Breast epithelium (tissue), 4 donors: ENCODE data around the gene PHACTR1. TPM values are rescaled to one million over a fixed set of nuclear protein-coding genes. Genes with fewer than 3 reads are reported as not detected.

Experiments
- DNase-seq, 2 donors: peaks; one replicate each; pipeline ENCODE4 v3.0.0-alpha.2; 2019; ENCODE audit warnings: low spot score in 2 of 2
- H3K27ac ChIP-seq, 2 donors: fragments of 200-600 bp; sonication (generic) in 1 of 2; one replicate each; pipeline ENCODE4 v1.5.1; 2016 to 2019; ENCODE audit warnings: mild to moderate bottlenecking in 1 of 2
- H3K27me3 ChIP-seq, 2 donors: fragments of 200-600 bp; sonication (generic) in 1 of 2; one replicate each; pipeline versions ENCODE4 v1.5.1 to v1.6.0; 2017 to 2019; ENCODE audit warnings: control low read depth in 1 of 2, mild to moderate bottlenecking in 1 of 2
- H3K36me3 ChIP-seq: fragments of 200-600 bp; one replicate; pipeline ENCODE4 v1.5.1; 2019
- H3K4me1 ChIP-seq, 2 donors: fragments of 200-600 bp; sonication (generic); one replicate each; pipeline ENCODE4 v1.5.1; 2016 to 2019; ENCODE audit warnings: control low read depth in 1 of 2
- H3K4me3 ChIP-seq, 3 donors: fragments of 200-600 bp; sonication (generic); 1 replicate in 2 of 3; 2 replicates in 1 of 3; pipeline ENCODE4 v1.5.1; 2016 to 2019; ENCODE audit warnings: mild to moderate bottlenecking in 3 of 3, moderate library complexity in 2 of 3
- H3K9me3 ChIP-seq, 2 donors: fragments of 200-600 bp; sonication (generic) in 1 of 2; one replicate each; pipeline ENCODE4 v1.5.1; 2016 to 2019; ENCODE audit warnings: control low read depth in 1 of 2
- POLR2A ChIP-seq: fragments of 450-650 bp; IDR thresholded peaks from one replicate; pipeline ENCODE4 v1.6.1; 2016; ENCODE audit warnings: antibody characterized with exemption, mild to moderate bottlenecking, moderate library complexity
- POLR2AphosphoS5 ChIP-seq, 3 donors: sonication (generic); formaldehyde crosslinking; IDR thresholded peaks; one replicate each; pipeline ENCODE4 v1.6.1; 2017; ENCODE audit warnings: antibody characterized with exemption in 3 of 3
- intact Hi-C: fragments of 100-400 bp; cut with DNase I; formaldehyde crosslinking; loops from one replicate; pipeline ENCODE4 v1.15.1; 2023; ENCODE audit warnings: low total_unique reads
- total RNA-seq, 3 donors: library from RNA; depleted of rRNA; stranded (reverse); fragments of >200 nt; gene quantifications; one replicate each; pipeline ENCODE4 v1.1.0, GENCODE V29; 2016
- TF ChIP-seq, protein P1 (sequence below), 3 donors: fragments of 450-650 bp; IDR thresholded peaks; one replicate each; pipeline ENCODE4 v1.5.1; 2016 to 2017; ENCODE audit warnings: antibody characterized with exemption in 3 of 3, mild to moderate bottlenecking in 3 of 3, moderate library complexity in 3 of 3

The PHACTR1 gene
- total RNA-seq, 3 donors from 2014 or later = 4.1 to 5.6 (median 4.6) TPM

DNA sequence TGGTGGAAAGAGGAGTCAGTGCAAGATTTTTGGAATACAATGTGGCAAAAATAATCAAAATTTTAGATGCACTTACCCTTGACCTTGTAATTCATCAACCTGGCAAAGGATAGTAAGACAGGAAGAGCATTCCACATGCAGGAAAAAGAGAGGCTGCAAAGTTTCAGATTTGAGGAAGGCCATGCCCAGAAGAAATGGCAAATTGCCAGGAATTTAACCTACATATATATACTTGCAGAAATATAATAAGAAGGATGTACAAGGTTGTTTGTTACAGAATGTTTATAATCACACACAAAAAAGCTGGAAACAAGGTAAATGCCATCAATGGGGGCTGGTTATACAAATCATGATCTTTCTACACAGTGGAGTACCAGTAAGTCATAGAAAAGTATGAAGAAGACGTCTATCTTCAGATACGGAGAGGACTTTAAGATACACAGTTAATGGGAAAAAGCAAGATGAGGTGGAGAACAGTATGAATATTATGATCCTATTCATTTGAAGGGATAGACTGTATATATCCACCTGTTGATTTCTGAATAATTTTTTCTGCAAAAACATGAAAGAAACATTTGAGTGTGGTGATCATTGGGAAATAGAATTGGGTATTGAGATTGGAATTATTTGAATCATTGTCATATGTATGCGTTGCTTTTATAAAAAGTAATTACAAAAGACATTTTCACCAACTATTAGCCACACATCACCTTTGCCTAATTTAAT, 358.0 kb downstream of the PHACTR1 start:
- Histone ChIP-seq H3K9me3 (no peaks in the 10 kb centered on the region), H3K27ac (no peak overlapping the region), H3K4me3 (no peak overlapping the region), H3K36me3 (no peaks in the 10 kb centered on the region), H3K27me3 (no peaks in the 10 kb centered on the region), H3K4me1 (no peaks in the 10 kb centered on the region)
- intact Hi-C loops = no loop called here
- no peak for DNase-seq
- TF ChIP-seq POLR2AphosphoS5 (IDR thresholded peaks at IDR 0.05) (no peak), POLR2A (no peak)
- TF ChIP-seq, protein P1, sequence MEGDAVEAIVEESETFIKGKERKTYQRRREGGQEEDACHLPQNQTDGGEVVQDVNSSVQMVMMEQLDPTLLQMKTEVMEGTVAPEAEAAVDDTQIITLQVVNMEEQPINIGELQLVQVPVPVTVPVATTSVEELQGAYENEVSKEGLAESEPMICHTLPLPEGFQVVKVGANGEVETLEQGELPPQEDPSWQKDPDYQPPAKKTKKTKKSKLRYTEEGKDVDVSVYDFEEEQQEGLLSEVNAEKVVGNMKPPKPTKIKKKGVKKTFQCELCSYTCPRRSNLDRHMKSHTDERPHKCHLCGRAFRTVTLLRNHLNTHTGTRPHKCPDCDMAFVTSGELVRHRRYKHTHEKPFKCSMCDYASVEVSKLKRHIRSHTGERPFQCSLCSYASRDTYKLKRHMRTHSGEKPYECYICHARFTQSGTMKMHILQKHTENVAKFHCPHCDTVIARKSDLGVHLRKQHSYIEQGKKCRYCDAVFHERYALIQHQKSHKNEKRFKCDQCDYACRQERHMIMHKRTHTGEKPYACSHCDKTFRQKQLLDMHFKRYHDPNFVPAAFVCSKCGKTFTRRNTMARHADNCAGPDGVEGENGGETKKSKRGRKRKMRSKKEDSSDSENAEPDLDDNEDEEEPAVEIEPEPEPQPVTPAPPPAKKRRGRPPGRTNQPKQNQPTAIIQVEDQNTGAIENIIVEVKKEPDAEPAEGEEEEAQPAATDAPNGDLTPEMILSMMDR (IDR thresholded peaks at IDR 0.05) = no peak

DNA sequence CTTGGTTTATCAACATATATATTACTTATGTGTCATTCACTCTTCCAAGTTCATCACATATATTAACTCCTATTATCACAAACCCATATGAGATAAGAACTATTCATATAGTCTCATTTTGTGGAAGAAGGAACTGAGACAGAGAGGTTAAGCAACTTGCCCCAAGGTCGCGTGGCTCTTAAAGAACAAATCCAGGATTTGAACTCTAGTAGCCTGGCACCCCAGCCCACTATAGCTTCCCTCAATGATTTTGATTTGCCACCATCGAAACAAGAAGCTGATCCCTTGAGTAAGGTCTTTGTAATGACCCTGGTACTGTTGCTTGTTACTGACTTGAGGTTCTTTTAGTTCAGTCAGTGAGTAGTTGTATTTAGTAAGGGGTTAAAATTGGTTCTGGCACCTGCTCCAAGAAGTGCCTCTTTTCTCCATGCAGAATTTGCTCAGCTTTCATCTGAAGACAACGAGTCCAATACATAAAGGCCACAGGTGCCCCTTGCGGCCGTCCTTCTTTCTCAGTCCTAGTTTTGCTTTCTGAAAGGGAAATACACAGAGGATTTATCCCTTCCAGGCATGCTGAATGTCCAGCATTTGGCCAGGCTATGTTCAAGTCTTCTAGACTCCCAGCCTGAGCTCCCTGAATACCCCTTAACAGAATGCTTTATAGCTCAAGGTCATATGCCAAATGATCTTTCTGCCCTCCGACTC, 358.7 kb downstream of the PHACTR1 start:
- H3K4me3 ChIP-seq = no peak overlapping the region
- DNase-seq = no peak
- H3K9me3 ChIP-seq = no peaks in the 10 kb centered on the region
- no peaks in the 10 kb centered on the region for H3K27me3 ChIP-seq
- intact Hi-C loops = no loop called here
- H3K36me3 ChIP-seq = no peaks in the 10 kb centered on the region
- H3K27ac ChIP-seq = no peak overlapping the region
- TF ChIP-seq POLR2AphosphoS5 (IDR thresholded peaks at IDR 0.05) (no peak), POLR2A (no peak)
- TF ChIP-seq, protein P1 (IDR thresholded peaks at IDR 0.05) = no peak
- no peaks in the 10 kb centered on the region for H3K4me1 ChIP-seq

DNA sequence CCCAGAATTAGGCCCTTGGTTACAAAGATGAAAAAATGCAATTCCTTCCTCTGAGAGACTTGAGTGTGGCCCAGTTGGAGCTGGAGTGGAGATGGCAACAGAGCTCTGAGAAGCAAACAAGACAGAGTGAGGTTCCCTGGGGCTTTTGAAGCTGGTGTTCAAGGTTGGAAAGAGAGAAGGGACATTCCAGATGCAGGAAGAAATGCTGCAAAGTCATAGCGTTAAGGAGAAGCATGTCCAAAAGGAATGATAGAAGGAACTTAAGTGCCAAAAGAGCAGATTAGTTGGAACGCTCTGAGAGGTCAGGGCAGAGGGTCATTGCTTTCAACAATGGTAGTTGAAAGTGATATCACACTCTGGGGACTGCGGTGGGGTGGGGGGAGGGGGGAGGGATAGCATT, 360.0 kb downstream of the PHACTR1 start:
- no peaks in the 10 kb centered on the region for H3K9me3 ChIP-seq
- DNase-seq = no peak
- H3K4me3 ChIP-seq = no peak overlapping the region
- no peaks in the 10 kb centered on the region for H3K4me1 ChIP-seq
- no peak overlapping the region for H3K27ac ChIP-seq
- TF ChIP-seq, protein P1 (IDR thresholded peaks at IDR 0.05) = no peak
- TF ChIP-seq POLR2A (no peak), POLR2AphosphoS5 (IDR thresholded peaks at IDR 0.05) (no peak)
- no peaks in the 10 kb centered on the region for H3K36me3 ChIP-seq
- intact Hi-C loops = no loop called here
- H3K27me3 ChIP-seq = no peaks in the 10 kb centered on the region

DNA sequence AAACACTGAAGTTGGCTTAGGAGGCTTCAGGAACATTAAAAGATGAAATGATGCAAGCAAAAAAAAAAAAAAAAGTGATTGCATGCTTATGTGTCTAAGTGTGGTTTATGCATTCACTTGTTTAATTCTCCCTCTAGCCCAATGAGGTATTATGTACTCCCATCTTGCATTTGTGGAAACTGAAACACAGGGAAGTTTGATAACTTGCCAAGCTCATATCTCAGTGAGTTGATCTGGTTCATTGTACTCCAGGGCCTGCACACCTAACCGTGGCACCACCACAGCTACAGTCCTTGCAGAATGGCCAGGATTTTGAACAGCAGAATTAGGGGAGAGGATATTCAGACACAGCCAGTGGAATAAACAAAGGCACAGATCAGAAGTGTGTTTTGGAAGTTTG, 360.6 kb downstream of the PHACTR1 start:
- H3K36me3 ChIP-seq = no peaks in the 10 kb centered on the region
- H3K27ac ChIP-seq = no peak overlapping the region
- TF ChIP-seq, protein P1 (IDR thresholded peaks at IDR 0.05) = no peak
- TF ChIP-seq POLR2AphosphoS5 (IDR thresholded peaks at IDR 0.05) (no peak), POLR2A (no peak)
- H3K27me3 ChIP-seq = no peaks in the 10 kb centered on the region
- no peak overlapping the region for H3K4me3 ChIP-seq
- intact Hi-C loops = no loop called here
- H3K4me1 ChIP-seq = no peaks in the 10 kb centered on the region
- DNase-seq = no peak
- no peaks in the 10 kb centered on the region for H3K9me3 ChIP-seq

DNA sequence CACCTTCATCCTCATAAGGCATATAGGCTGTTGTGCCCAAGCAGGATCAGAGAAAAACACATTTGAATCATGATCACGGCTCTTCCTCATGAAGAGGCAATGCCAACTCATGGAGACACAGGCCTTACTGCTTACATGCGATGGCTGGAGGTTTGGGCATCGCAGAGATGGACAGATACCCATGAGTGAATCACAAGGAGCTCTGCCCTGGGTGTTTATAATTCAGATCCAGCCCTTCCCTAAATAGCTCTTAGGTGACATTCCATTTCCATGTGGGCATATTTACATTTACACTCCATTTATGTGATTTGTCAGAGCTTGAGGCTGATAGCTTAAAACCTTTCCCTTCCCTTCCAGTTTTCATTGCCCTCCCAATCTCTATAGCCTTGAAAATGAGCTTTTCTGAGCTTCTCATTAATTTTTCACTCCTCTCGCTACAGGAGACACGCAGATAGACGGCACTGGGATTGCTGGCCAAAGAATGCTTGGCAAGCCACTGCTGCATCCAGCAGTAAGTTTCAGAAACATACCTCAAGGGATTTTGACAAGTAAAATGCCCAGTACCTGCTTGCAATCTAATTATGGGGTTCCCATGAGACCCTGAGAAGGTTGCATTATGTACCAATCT, 362.6 kb downstream of the PHACTR1 start:
- Histone ChIP-seq H3K4me1 (no peaks in the 10 kb centered on the region), H3K9me3 (no peaks in the 10 kb centered on the region), H3K27me3 (no peaks in the 10 kb centered on the region), H3K36me3 (no peaks in the 10 kb centered on the region), H3K4me3 (no peak overlapping the region), H3K27ac (no peak overlapping the region)
- TF ChIP-seq POLR2AphosphoS5 (IDR thresholded peaks at IDR 0.05) (no peak), POLR2A (no peak)
- TF ChIP-seq, protein P1 (IDR thresholded peaks at IDR 0.05) = no peak
- intact Hi-C loops = no loop called here
- no peak for DNase-seq
